Loucy (cell line): ENCODE data around the gene GNS.

Experiments
- EZH2phosphoT487 ChIP-seq: fragments of 200-600 bp; IDR thresholded peaks from 2 replicates; pipeline ENCODE4 v1.6.1; 2018; ENCODE audit warnings: antibody characterized with exemption, mild to moderate bottlenecking, moderate library complexity, borderline replicate concordance
- TF ChIP-seq, protein P1 (sequence below): fragments of 200-600 bp; sonication (generic); conservative IDR thresholded peaks from 2 replicates; pipeline ENCODE4 v1.5.1; 2014; ENCODE audit warnings: mild to moderate bottlenecking, antibody characterized with exemption, low read length

DNA sequence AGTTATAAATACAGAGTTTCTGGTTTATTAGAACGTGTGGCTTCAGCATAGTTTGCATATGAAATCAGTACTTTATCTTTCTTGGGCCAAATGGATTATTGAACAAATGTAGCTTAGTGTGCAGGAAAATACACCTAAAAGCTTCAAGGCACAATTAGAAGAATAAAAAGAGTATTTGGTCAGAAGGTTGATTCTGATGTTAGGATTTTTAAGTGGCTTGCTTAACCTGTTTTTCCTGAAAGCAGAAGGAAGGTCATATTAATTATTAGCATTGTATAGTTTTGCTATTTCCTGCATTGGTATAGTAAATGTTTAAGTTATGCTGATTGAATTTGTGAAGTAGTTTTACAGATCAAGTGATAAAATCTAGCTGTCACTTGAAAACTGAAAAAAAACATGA is 31.0 kb upstream of the GNS start:
- TF ChIP-seq, protein P1, sequence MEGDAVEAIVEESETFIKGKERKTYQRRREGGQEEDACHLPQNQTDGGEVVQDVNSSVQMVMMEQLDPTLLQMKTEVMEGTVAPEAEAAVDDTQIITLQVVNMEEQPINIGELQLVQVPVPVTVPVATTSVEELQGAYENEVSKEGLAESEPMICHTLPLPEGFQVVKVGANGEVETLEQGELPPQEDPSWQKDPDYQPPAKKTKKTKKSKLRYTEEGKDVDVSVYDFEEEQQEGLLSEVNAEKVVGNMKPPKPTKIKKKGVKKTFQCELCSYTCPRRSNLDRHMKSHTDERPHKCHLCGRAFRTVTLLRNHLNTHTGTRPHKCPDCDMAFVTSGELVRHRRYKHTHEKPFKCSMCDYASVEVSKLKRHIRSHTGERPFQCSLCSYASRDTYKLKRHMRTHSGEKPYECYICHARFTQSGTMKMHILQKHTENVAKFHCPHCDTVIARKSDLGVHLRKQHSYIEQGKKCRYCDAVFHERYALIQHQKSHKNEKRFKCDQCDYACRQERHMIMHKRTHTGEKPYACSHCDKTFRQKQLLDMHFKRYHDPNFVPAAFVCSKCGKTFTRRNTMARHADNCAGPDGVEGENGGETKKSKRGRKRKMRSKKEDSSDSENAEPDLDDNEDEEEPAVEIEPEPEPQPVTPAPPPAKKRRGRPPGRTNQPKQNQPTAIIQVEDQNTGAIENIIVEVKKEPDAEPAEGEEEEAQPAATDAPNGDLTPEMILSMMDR: no peak
- TF ChIP-seq EZH2phosphoT487: no peak
